Iris pigment epithelial cell (primary cell): Measurements from ENCODE around the gene HES5.
A peak's percentile ranks its signal among the peaks of the same experiment; 100 is the strongest.

Experiments
- DNase-seq: peaks from one replicate; pipeline ENCODE4 v3.0.0-alpha.2; 2011; ENCODE audit warnings: low read depth

Gene HES5

DNA sequence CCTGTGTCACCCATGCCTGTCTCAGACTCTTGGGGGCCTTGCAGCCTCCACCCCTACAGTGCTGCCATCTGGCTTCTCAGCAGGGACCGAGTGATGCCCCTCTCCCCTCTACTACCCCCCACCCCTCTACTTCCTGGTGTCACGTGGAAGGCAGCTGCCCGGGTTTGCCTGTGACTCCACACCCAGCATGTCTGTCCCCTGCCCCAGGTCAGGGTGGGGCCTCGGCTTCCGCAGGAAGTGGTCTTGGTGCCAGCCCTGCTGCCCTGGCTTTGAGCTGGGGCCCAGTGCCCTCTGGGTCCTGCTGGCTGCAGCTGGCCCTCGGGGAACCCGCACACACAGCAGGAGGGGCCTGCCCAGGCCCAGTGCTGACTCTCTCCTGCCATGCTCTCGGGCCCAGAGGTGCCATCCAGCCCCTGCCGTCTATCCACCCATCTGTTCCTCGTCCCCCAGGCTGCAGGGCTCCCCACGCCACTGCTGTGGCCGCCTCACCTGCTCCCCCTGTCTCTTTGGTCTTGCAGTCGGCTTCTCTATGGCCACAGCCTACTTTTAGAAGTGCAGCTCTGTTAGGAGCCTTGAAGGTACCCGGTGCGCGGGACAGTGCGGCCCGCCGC, 30.0 kb downstream of the HES5 start:
- no peak for DNase-seq

DNA sequence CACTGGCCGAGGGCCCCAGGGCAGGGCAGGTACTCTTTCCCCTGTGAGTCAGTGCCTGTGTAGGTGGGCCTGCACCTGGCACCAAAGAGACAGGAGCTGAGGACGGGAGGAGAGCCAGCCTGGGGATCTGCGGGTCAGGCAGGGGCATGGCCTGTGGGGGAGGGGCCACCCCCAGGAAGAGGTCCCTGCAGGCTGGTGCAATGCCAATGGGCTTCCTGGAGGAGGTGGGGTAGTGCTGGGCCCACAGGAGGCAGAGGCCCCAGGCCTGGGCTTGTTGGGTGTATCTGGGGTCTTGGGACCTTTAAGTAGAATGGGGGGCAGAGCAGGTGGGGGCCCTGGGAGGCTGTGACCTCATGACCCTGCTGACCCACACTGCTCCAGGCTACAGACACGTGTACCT, 30.8 kb downstream of the HES5 start:
- DNase-seq = no peak

DNA sequence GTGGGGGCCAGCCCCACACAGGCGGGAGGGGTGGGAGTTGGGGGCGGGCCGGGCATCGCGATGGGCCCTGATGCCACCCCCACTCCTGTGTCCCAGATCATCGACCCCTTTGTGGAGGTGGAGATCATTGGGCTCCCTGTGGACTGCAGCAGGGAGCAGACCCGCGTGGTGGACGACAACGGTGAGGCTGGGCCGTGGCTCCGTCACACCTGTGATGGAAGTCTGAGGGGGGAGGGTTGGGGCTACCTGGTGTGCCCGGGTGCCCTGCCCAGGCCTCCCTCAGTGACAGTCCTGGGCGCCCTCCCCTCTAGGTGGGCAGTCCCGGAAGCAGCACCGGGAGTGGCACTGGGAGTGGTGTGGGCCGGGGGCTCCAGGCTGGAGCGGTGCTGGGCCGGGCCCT, 31.4 kb downstream of the HES5 start:
- DNase-seq = no peak

DNA sequence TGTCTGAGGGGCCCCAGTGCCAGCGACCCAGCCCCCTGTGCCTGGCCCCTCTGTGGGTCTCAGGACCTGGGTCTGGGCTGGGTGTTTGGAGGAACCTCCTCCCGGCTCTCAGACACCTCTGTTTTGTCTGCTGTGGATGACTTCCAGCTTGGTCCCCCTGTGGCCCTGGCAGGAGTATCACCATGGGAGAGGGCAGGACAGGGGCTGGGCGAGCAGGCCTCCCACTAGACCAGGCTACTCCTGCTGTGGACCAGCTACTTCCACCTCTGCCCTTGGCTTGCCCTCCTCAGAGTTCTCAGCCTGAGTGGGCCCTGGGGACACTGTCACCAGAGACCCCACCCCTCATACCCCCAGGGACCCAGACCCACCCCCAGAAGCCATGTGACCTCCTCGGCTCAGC, 32.2 kb downstream of the HES5 start:
- no peak for DNase-seq

DNA sequence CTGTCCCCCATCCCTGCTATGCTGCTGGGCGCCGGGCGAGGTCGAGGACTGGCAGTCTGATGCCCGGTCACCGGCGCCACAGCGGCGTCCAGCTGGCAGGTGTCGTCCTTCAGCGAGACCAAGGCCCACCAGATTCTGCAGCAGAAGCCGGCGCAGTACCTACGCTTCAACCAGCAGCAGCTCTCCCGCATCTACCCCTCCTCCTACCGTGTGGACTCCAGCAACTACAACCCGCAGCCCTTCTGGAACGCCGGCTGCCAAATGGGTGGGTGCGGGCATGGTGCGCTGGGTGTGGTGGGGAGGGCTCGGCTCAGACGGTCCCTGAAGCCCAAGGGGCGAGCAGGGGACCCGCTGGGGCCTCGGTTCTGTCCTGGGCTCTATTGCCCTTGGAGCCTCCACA, 33.3 kb downstream of the HES5 start:
- no peak for DNase-seq

DNA sequence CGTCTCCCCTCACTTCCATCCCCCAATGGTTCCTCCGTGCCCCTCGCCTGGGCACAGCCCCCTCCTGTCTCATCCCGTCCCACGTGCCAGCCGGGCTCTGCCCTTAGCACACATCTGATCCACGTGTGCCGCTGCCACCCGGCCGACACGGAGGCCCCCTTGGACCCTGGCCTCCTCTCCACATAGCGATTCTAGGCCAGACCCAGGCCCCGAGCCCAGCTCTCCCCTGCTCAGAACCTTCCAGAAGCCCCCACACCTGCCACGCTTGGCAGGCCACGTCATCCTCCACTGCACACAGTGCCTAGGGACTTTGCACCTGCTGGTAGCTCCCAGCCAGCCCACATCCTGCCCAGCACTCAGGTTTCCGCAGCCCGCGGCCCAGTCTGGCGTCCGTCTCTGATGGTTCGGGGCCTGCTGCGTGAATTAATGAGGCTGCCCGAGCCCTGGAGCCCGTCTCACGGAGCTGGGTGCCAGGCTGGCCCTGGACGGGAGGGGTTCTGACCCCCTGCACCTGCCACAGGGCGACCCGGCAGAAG, 33.9 kb downstream of the HES5 start:
- DNase-seq = no peak

DNA sequence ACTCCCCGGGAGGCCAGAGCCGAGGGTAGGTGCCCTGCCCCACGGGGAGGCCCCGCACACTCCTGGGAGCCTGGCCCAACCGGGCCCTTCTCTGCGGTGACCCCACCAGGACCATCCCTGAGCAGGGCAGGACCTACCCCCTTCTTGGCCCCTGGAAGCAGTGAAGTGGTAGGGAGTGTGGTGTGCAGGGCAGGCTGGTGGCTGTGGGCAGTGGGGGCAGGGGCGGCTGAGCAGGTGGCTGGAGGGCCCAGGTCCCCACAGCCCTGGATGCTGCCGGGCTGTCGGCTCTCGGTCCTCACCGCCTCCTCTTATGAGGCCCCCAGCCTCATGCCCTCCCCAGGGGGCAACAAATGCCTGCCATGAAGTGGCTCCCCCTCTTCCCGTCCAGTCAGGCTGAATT, 34.5 kb downstream of the HES5 start:
- DNase-seq = no peak

DNA sequence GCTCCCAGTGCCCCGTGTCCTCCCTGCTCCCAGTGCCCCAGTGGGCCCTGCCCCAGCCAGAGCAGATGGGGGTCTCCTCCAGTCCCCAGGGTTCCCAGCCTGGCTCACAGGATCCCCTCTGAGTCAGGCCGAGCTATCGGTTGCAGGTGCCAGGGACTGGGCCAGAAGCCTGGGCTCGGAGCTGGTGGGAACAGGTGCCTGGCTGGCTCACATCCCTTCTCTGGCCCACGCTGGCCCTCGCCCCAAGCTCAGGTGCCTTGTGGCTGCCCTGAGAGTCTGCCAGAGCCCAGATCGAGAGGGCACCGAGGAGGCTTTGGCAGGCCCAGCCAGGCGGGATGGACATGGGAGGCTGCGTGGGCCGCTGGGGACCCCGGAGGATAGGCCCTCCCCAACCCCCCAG, 35.0 kb downstream of the HES5 start:
- no peak for DNase-seq

DNA sequence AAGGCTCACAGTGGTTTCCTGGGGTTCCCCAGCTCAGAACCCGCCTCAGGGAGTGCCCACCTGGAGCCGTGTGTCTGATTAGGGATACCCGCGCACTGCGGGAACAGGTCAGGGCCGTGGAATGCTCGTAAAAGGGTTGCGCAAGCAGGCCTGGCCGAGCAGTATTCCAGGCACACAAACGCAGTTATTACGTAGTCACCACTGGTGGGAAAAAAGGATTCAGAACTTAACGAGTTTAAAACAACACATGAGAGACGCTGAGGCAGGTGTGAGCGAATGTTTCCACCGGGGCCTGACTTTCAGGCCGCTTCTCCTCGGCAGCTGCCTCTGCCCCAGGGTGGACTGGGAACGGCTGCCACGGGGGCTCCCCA, 35.8 kb downstream of the HES5 start:
- peak; percentile 53 for DNase-seq

DNA sequence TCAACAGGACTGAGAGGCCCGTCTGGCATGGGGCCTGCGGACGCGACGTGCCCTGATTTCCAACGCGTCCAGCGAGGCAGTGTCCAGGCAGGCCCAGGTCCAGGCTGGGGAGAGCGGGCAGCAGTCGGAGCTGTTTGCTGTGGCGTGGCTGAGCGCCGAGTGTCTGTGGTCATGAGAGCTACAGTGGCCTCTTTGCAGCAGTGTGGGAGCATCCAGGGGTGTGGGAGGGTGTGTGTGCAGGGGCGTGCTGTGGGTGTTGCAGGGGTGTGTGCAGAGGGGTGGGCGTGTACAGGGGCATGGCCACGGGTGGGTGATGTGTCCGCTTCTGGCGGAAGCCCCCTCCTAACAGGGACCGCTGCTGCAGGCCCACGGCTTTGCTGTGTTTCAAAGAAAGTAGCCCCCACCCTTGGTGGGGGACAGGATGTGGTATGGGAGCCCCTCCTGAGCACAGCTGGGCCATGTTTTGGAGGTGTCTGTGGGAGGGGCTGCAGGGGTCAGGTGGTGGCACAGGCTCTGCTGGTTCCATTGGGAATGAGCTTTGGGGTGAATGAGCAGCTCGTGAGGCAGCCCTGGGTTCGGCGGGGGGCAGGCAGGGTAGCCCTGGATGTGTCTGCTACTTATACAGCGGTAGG, 36.3 kb downstream of the HES5 start:
- no peak for DNase-seq

DNA sequence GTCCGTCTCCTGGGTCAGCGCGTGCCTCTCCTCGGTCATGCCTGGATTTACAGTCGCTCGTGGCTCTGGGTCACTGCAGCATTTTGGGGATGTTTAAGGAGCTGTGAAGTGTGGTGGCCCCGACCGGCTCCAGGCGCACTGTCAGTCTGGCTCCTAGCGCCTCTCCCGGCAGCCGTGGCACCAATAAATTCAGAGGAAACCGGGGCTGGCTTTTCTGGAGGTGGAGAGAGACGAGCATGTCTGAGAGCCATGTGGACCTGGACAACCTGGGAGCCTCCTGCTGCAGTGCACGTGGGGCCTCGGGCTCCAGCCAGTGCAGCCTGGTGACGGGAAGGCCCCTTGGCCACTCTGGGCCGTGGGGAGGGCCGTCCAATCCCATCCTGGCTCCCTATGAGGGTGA, 36.8 kb downstream of the HES5 start:
- no peak for DNase-seq

DNA sequence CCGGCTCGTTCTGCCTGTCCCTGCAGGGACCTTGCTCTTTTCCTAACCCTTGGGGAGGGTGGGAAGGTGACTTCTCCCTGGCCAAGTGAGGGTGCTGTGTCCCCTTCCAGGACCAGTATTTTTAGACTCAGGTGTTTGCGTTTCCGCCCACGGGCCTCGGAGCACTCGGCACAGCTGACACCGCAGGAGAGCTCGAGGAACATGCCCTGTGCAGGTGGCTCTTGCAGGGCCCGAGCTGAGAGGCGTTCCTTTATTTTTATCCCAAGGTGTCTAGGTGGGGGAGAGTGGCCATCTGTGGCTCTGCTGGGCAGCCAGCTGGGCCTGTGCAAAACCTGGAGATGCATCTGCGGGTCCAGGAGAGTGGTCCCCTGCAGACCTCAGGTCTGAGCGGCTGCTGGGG, 38.0 kb downstream of the HES5 start:
- no peak for DNase-seq

DNA sequence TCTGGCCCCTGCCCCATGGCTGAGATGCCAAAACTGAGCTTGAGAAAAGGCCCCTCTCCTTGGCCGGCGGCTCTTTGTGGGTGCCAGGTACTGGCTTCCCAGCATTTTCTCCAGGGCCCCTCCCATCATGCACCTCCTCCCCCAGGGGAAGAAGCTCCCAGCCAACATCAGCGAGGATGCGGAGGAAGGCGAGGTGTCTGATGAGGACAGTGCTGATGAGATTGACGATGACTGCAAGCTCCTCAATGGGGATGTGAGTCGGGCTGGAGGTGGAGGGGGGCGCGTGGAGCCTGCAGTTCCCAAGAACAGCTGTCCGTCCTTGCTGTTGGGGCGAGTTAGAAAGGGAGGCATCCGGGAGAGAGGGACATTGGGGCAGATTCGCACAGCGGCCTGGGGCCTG, 40.4 kb downstream of the HES5 start:
- no peak for DNase-seq

DNA sequence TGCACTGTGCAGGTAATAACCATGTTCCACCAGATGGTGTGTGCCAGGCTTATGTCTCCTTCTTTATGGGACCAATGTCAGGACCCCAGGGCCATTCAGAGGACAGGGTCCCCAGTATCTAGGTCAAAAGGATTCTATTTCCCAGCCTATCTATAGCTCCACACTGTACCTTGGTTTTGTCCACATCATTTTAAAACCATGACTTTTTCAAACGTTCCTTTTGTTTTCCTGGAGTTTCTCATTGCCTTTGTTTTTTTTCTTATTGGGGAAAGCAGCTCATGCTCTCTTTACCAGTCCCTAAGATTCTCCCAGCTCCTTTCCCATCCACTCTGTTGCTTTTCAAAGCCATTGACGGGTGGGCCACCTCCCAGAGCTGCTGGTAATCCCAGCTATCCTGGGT, 41.4 kb downstream of the HES5 start:
- no peak for DNase-seq

DNA sequence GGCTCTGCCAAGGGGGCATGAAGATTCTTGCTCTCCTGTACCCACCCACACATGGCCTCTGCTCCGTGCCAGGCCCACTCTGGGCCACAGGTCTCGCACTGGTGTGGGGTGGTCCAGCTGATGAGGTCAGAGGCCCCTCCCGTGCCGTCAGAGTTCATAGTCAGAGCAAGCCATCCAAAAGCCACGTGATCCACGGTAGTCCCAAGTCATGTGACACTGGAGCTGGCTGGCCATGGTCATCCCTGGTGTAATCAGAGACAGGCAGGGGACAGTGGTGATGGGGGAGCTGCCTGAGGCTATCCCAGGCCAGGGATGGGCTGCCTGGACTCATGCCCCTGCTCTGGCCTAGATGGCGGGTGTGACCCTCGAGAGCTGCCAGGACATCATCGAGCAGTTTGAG, 43.5 kb downstream of the HES5 start:
- DNase-seq = no peak

DNA sequence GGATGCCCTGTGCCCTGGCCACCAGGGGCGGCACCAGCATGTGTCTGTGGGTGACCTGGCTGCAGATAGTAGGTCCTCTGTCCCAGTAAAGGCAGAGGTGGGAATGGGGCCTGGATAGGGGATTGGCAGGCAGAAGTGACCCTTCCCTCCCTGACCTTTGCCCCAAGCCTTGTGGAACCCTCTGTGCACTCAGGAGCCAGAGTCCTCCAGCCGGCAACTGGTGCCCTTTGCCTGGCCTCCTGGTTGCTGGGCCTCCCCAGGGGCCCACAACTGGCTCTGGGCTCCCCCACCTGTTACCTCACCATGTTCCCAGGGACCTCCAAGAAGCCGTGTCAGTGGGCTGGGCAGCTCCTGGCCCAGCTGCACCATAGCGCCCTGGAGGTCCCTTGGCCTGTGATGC, 44.0 kb downstream of the HES5 start:
- no peak for DNase-seq

DNA sequence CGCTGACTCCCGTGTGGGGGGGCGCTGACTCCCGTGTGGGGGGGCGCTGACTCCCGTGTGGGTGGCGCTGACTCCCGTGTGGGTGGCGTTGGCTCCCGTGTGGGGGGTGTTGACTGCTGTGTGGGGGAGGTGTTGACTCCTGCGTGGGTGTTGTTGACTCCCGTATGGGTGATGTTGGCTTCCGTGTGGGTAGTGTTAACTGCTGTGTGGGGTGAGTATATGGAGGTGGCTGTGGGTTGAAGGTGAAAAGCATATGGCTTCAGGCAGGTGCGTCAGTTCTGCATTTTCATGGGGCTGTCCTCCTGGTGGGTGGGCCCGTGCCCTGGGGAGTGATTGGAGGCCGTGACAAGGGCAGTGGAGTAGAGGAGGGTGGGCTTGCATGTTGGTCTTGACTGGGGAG, 46.1 kb downstream of the HES5 start:
- no peak for DNase-seq

DNA sequence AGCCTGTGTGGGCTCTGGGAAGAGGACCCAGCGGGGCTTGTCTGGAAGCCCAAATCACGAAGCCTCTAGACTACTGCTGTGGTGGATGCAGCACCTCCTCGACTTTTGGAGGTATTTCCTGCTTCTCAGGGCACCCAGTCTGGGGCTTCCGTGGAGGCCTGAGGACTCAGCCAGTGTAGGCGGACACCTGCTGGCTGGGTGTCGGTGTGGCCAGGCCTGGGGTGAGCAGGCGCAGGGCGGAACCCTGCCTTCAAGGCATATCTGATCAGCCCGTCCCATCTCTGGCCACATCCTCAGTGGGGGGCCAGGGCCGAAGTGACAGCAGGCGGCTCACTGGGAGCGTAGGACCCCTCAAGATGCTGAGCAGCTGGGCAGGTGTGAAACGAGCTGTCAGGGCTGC, 47.0 kb downstream of the HES5 start:
- DNase-seq = no peak

DNA sequence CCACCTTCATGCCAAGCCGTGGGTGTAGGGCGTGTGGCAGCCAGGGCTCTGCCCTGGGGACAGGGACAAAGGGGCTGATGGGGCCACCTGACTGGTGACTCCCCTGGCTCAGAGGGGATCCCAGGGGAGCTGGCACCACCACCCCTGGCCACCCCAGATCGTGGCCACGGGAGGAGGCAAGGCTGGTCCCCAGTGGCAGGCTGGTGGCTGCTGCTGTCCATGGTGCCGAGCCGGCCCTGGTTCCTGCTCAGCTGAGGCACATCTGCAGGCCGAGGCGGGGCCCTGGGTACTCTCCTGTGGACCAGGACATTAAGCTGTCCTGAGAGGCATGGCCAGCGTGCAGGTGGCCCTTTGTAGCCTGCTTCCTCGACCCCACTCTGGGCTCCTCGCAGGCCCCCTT, 47.5 kb downstream of the HES5 start:
- DNase-seq = no peak

DNA sequence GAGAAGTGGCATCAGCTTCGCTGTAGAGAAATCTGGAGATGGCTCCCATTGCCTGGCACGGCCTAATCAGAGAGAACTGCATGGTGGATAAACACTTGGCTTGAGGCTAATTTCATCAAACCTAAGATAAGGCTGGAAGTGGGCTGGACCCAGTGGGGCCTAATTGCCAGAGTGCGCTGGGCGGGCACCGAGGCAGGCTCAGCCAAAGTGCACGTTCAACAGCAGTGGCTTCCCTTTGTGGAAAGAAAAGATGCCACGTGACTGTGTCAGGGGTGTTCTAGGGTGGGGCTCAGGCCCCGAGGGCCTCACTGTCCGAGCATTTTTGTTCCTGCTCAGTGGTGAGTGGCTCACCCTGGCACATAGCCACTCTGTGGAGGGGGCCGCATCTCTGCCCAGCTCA, 48.2 kb downstream of the HES5 start:
- DNase-seq = no peak

DNA sequence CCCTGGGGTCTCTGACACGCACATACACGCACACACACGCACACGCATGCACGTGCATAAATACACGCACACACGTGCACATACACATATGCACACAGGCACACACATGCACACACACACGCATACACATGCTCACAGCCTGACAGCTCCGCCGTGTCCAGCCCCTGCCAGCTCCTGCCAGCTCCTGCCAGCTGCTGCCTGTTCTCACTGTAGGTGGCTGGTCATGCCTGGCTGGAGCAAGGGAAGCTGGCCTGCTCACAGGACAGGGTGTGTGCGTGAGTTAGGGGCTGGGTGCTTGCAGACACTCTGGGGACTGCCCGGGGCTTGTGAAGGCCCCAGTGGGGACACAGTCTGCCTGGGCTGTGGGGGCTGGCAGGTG, 49.1 kb downstream of the HES5 start:
- DNase-seq = no peak

DNA sequence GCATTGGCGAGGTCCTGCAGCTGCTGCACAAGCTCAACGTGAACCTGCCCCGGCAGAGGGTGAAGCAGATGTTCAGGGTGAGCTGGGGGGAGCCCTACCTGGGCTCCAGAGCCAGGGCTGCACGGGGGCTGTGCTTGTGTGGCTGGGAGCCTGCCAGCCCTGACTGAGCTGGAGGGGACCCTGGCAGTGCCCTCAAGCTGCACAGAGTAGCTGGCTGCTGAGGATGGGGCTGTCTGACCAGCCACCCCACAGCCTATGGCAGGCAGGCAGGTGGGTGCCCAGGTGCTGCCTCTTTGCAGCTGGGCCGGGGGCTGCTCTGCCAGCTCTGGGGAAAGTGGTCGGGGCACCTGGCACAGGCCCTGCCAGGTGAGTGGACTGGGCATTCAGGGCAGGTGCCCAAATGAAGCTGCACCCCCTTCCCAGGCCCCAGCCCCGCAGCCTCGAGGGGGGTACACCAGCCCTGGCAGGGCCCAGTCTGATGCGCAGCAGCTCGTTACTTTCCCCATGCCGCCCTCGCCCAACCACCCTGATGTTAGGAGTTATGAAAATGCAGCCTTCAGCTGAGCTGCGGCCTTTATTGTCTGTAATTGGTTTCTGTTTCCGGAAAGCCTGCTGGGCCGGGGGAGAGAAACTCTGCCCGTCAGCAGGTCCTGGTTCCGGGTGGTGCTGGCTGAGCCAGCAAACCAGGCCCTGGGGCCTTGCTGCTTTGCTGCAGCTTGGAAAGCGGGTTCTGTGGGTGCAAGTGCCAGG, 49.7 kb downstream of the HES5 start:
- no peak for DNase-seq

DNA sequence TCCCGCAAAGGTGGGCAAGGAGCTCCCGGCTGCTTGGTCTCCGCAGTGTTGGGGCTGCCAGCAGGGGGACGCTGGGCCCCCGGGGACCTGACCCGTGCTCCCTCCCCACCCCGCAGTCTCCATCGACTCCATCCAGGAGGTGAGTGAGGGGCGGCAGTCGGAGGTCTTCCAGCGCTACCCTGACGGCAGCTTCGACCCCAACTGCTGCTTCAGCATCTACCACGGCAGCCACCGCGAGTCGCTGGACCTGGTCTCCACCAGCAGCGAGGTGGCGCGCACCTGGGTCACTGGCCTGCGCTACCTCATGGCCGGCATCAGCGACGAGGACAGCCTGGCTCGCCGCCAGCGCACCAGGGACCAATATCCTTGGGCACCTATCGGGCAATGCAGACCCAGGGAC, 50.4 kb downstream of the HES5 start:
- no peak for DNase-seq

DNA sequence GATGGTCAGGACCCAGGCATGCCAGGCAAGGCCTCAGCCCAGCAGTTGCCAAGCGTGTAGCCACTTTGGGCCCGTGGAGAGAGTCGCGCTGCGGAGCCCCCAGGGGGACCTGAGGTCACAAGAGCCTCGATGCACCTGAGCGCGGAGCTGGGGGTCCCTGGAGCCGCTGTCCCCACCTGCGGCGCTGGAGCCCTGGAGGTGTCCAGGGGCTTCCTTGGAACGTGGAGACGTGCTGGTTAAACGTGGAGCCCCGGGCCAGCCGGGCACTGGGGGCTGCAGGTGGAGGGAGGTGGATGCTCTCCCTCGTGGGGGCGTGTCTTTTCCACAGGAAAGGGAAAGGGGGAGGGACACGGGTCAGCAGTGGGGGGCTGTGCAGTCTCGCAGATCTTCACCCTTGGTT, 50.9 kb downstream of the HES5 start:
- DNase-seq = no peak
